AG04450 (cell line): ENCODE data around the gene GPX6. TPM values are rescaled to one million over a fixed set of nuclear protein-coding genes. Genes with fewer than 3 reads are reported as not detected.
"Not testable (repeated sequence)": the region's sequence is repeated elsewhere in the genome, so short reads cannot be mapped to it uniquely, and the experiment has no call there.

Source experiments
- CTCF ChIA-PET: fragments of 300-600, 350-600 bp; formaldehyde crosslinking; extraction: SDS; loops from one replicate; lab custom pipeline; 2022; ENCODE audit warnings: antibody characterized with exemption, inconsistent platforms; lab: Charles Lee
- POLR2A ChIA-PET: fragments of 350-600 bp; formaldehyde crosslinking; extraction: SDS; loops from one replicate; lab custom pipeline; 2021; ENCODE audit warnings: antibody characterized with exemption, inconsistent platforms; lab: Yijun Ruan, JAX
- DNase-seq: peaks from one replicate; pipeline ENCODE4 v3.0.0-alpha.2; 2011; ENCODE audit warnings: low read depth, low spot score
- H3K27ac ChIP-seq: one replicate; pipeline ENCODE4 v1.5.1; 2012; ENCODE audit warnings: low read depth, low read length, control low read depth
- H3K27me3 ChIP-seq: one replicate; pipeline ENCODE4 v1.6.0; 2012; ENCODE audit warnings: low read length; ENCODE audit not compliant: control insufficient read depth, insufficient read depth
- H3K4me3 ChIP-seq: 2 replicates; pipeline ENCODE4 v1.5.1; 2011; ENCODE audit warnings: mild to moderate bottlenecking, low read depth, low read length, control low read depth
- H3K9me3 ChIP-seq: 2 replicates; pipeline ENCODE4 v1.5.1; 2012; ENCODE audit warnings: low read length; ENCODE audit not compliant: control insufficient read depth, insufficient read depth
- polyA plus RNA-seq: library from polyadenylated mRNA; depleted of rRNA; stranded (reverse); fragments of >200 nt; gene quantifications from 2 replicates; pipeline ENCODE4 v1.2.3, GENCODE V29; 2011
- TF ChIP-seq, protein P1 (sequence below): IDR thresholded peaks from 2 replicates; pipeline ENCODE4 v1.5.1; 2011; ENCODE audit warnings: low read depth, low read length, control low read depth, inconsistent platforms

The GPX6 gene
- polyA plus RNA-seq, 1 experiment: not detected

DNA sequence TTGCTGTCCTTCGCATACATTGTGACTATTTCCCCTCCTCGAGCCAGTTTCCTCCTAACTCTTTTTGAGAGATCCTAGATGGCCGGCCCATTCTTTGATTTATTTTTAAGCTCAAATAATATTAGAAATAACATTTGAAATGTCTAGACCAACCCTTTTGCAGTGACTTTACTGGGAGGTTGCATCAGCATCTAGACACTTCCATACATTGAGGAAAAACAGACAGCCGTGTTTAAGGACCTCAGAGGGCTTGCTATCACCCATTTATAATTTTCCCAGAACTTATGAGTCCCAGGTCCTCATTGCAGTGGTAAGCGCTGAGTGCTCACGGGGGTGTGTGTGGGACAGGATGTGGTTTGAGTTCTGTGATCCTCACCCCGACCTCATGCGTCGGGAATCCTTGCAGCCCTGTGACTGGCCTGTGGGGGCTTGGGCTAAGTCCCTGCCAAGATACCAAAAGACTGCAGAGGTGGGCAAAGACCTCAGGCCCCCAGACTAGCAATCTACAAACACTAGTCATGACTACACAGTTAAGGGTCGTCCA is 10.0 kb upstream of the GPX6 start, which contains the start of gene GPX5:
TSS of gene GPX5 (plus strand) at position 386 of the 544 bp plus-strand sequence. CDS start at position 519, 133 bp downstream.
- Histone ChIP-seq H3K9me3 (no peaks in the 10 kb centered on the region), H3K4me3 (no peak within 1 kb of the TSS), H3K27ac (no peak within 1 kb of the TSS), H3K27me3 (no peaks in the 10 kb centered on the region)
- DNase-seq: no peak
- POLR2A ChIA-PET: no interaction called here
- CTCF ChIA-PET: no interaction called here
- TF ChIP-seq, protein P1, sequence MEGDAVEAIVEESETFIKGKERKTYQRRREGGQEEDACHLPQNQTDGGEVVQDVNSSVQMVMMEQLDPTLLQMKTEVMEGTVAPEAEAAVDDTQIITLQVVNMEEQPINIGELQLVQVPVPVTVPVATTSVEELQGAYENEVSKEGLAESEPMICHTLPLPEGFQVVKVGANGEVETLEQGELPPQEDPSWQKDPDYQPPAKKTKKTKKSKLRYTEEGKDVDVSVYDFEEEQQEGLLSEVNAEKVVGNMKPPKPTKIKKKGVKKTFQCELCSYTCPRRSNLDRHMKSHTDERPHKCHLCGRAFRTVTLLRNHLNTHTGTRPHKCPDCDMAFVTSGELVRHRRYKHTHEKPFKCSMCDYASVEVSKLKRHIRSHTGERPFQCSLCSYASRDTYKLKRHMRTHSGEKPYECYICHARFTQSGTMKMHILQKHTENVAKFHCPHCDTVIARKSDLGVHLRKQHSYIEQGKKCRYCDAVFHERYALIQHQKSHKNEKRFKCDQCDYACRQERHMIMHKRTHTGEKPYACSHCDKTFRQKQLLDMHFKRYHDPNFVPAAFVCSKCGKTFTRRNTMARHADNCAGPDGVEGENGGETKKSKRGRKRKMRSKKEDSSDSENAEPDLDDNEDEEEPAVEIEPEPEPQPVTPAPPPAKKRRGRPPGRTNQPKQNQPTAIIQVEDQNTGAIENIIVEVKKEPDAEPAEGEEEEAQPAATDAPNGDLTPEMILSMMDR: no peak

DNA sequence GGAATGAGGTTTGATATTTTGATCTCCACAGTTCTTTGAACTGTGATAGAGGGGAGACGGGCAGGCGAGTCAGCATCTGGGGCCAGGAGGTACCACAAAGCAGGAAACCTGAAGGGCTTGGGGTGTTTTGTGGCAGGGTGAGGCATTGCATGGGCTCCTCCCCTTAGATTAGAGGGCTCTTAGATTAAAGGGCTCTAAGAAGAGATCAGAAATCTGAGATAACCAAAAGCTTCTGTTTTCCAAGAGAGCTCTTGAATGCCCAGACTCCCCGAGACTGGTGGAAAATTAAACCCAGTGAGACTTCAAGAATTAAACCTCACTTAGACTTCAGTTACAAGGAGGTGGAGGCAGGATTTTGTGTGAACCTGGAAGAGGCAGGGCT is 7.6 kb upstream of the GPX6 start:
- Histone ChIP-seq H3K27ac (no peak overlapping the region), H3K4me3 (no peak overlapping the region), H3K9me3 (no peaks in the 10 kb centered on the region), H3K27me3 (no peaks in the 10 kb centered on the region)
- CTCF ChIA-PET: no interaction called here
- POLR2A ChIA-PET: no interaction called here
- no peak for DNase-seq
- TF ChIP-seq, protein P1: no peak

DNA sequence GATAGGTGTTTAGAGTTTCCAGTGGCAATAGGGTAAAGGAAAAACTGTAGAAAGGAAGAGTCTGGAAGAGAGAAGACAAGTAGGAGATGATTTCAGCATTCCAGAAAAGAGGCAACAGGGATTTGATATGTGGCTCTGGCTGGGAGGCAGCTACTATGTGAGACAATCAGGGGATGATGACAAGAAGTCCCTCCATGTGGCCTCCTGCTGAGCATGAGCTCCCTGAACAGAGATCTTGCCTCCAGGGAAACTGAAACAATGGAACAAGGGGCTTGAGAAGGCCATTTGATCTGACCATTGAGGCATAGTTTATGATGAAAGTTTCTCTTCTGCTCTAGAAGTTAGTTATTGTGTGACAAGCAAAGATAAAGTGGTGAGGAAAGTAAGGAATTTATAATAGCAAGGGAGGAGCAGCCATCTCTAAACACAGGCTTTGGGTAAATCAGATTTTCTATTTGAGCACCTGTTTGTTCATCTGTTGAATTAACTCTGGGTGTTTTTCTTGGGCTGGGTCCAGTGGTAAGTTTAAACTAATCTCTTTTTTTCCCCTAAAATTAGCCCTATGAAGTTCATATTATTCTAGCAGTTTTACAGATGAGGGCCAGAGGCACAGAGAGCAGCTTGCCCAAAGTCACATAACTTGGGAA is 7.1 kb upstream of the GPX6 start:
- POLR2A ChIA-PET: no interaction called here
- DNase-seq: no peak
- CTCF ChIA-PET: no interaction called here

DNA sequence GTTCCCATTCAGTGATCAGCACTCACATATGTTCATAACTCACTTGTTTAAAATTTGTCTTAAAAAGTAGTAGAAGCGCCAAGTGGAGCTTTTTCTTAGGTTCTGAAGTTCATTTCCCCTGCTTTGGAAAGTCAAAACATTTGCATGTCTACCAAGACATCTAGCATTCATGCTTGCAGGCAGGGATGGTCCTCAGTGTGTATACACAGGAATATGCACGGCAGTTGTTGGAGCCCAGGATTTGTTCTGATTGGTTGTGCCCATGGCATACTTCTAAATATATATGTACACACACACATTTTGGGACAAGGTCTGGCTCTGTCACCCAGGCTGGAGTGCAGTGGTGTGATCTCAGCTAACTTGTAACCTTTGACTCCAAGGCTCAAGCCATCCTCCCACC is 2.4 kb upstream of the GPX6 start:
- ChIA-PET CTCF (interaction anchor here (0.6 kb wide), 1 partner anchor 63 kb away, joined by 3 read pairs; no protein-coding TSS in a partner anchor), POLR2A (no interaction called here)
- Histone ChIP-seq H3K27ac (no peak overlapping the region), H3K9me3 (no peaks in the 10 kb centered on the region), H3K27me3 (no peaks in the 10 kb centered on the region), H3K4me3 (no peak overlapping the region)
- no peak for DNase-seq
- TF ChIP-seq, protein P1: no peak

More for the DNA sequence above, 7.1 kb upstream of the GPX6 start:
- TF ChIP-seq, protein P1: no peak
- H3K27ac ChIP-seq: no peak overlapping the region
- no peaks in the 10 kb centered on the region for H3K9me3 ChIP-seq
- no peaks in the 10 kb centered on the region for H3K27me3 ChIP-seq
- no peak overlapping the region for H3K4me3 ChIP-seq

DNA sequence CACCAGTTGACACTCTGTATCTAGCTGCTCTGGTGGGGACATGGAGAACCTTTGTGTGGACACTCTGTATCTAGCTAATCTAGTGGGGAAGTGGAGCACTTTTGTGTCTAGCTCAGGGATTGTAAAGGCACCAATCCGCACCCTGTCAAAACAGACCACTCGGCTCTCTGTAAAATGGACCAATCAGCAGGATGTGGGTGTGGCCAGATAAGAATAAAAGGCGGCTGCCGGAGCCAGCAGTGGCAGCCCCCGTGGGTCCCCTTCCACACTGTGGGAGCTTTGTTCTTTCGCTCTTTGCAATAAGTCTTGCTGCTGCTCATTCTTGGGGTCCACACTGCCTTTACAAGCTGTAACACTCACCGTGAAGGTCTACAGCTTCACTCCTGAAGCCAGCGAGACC is 3.2 kb downstream of the GPX6 start:
- POLR2A ChIA-PET, H3K27me3 ChIP-seq, DNase-seq, CTCF ChIA-PET, H3K27ac ChIP-seq, H3K4me3 ChIP-seq, H3K9me3 ChIP-seq: not testable (repeated sequence)
